HepG2 (cell line): ENCODE measurements around the gene GPR183. TPM values are rescaled to one million over a fixed set of nuclear protein-coding genes. Genes with fewer than 3 reads are reported as not detected.

Source experiments
- ATAC-seq: fragments of 200-7000 bp; cut with Tn5 transposase; 3 replicates; pipeline ENCODE4 v1.9.1; 2020; ENCODE audit warnings: mild to moderate bottlenecking, moderate library complexity
- BruUV-seq: library from RNA; stranded (reverse); fragments of 400-500 nt; replicated peaks from 2 replicates; lab custom pipeline; 2021; lab: Mats Ljungman, UMichigan
- CTCF ChIA-PET: fragments of 300-600 bp; formaldehyde crosslinking; extraction: SDS; loops from one replicate; lab custom pipeline; 2021; ENCODE audit warnings: low total read pairs, inconsistent platforms, low intra/inter-chr PET ratio; lab: Yijun Ruan, JAX
- POLR2A ChIA-PET: fragments of 350-600 bp; sonication (Branson Sonifier 250); formaldehyde crosslinking; loops from one replicate; lab custom pipeline; 2020; ENCODE audit warnings: antibody characterized with exemption, inconsistent platforms; lab: Yijun Ruan, JAX
- DNase-seq: peaks from one replicate; pipeline ENCODE4 v3.0.0-alpha.2; 2015; ENCODE audit warnings: low spot score
- FAIRE-seq: peaks from 3 replicates; lab custom pipeline; 2011; peaks lifted over from hg19 to GRCh38; lab: Jason Lieb, UNC
- H2AFZ ChIP-seq: one replicate; pipeline ENCODE4 v1.6.1; 2011; ENCODE audit warnings: low read length, inconsistent platforms
- H3K27ac ChIP-seq: fragments of 300-600 bp; 3 replicates; pipeline ENCODE4 v1.8.0; 2011; ENCODE audit warnings: mixed run types, mild to moderate bottlenecking, mixed read lengths, low read length, inconsistent platforms; ENCODE audit not compliant: insufficient read depth; ENCODE audit errors: extremely low read length
- H3K27me3 ChIP-seq, 2 experiments: fragments of 200-600 bp in 1 of 2; 2 replicates in 1 of 2; 3 replicates in 1 of 2; pipeline versions ENCODE4 v1.6.0 to v1.8.0; 2011; ENCODE audit warnings: low read length in 2 of 2, mild to moderate bottlenecking in 2 of 2, moderate library complexity in 2 of 2, inconsistent platforms in 1 of 2; ENCODE audit not compliant: insufficient read depth in 2 of 2, control insufficient read depth in 1 of 2
- H3K36me3 ChIP-seq, 2 experiments: fragments of 200-600 bp in 1 of 2; replicated peaks in 1 of 2; 2 replicates in 1 of 2; 3 replicates in 1 of 2; pipeline versions ENCODE4 v1.5.1 to v1.8.0; 2011; ENCODE audit warnings: low read length in 2 of 2, inconsistent platforms in 1 of 2; ENCODE audit not compliant: insufficient read depth in 2 of 2, control insufficient read depth in 1 of 2
- H3K4me1 ChIP-seq: 2 replicates; pipeline ENCODE4 v1.5.1; 2012; ENCODE audit warnings: low read length, inconsistent platforms; ENCODE audit not compliant: insufficient read depth
- H3K4me2 ChIP-seq: 2 replicates; pipeline ENCODE4 v1.6.0; 2011; ENCODE audit warnings: low read depth, low read length, inconsistent platforms
- H3K4me3 ChIP-seq, 3 experiments: fragments of 200-600 bp in 1 of 3; sonication (generic), shearing (Covaris generic) in 1 of 3; replicated peaks in 1 of 3; 2 replicates each; pipeline ENCODE4 v1.5.1; 2011 to 2016; ENCODE audit warnings: low read length in 3 of 3, inconsistent platforms in 2 of 3, low read depth in 2 of 3, mild to moderate bottlenecking in 2 of 3, control low read depth in 1 of 3, mixed read lengths in 1 of 3; ENCODE audit not compliant: insufficient read depth in 1 of 3
- H3K79me2 ChIP-seq: one replicate; pipeline ENCODE4 v1.6.1; 2011; ENCODE audit warnings: low read length, inconsistent platforms; ENCODE audit not compliant: insufficient read depth
- H3K9ac ChIP-seq: 2 replicates; pipeline ENCODE4 v1.6.0; 2011; ENCODE audit warnings: mild to moderate bottlenecking, low read depth, low read length, inconsistent platforms; ENCODE audit not compliant: insufficient read depth
- H3K9me3 ChIP-seq: 2 replicates; pipeline ENCODE4 v1.5.1; 2012; ENCODE audit warnings: mild to moderate bottlenecking, low read length
- H4K20me1 ChIP-seq: 2 replicates; pipeline ENCODE4 v1.6.0; 2011; ENCODE audit warnings: inconsistent platforms, mild to moderate bottlenecking, low read length, moderate library complexity; ENCODE audit not compliant: insufficient read depth
- FOXM1 ChIP-seq: sonication (generic); formaldehyde crosslinking; IDR thresholded peaks from 2 replicates; pipeline ENCODE4 v1.5.0; 2020; ENCODE audit warnings: missing genetic modification reagents
- HDAC6 ChIP-seq: fragments of 200-600 bp; sonication (generic); IDR thresholded peaks from 2 replicates; pipeline ENCODE4 v1.7.0; 2017; ENCODE audit warnings: mild to moderate bottlenecking, antibody characterized with exemption, low read length, low read depth
- SMC3 ChIP-seq: IDR thresholded peaks from 2 replicates; pipeline ENCODE4 v1.6.1; 2011; ENCODE audit warnings: low read length, improper control_type of control experiment
- STAG1 ChIP-seq: sonication (generic); formaldehyde crosslinking; IDR thresholded peaks from 2 replicates; pipeline ENCODE4 v1.4.0; 2020; ENCODE audit warnings: missing genetic modification reagents
- ZNF788 ChIP-seq: sonication (generic); formaldehyde crosslinking; IDR thresholded peaks from 2 replicates; pipeline ENCODE4 v1.5.0; 2020; ENCODE audit warnings: mild to moderate bottlenecking, missing genetic modification reagents, borderline replicate concordance
- WGBS: methylation state at CpG from one replicate; pipeline ENCODE4 v1.1.6; 2017; ENCODE audit warnings: low lambda C conversion rate; 5-methylcytosine and 5-hydroxymethylcytosine counted together
- in situ Hi-C: cut with HindIII; loops from 2 replicates; pipeline ENCODE4 v1.10.0; 2017; ENCODE audit warnings: low pct_unique_long_range_greater_than_20kb; ENCODE audit not compliant: extremely low pct_ligation_motif_present
- intact Hi-C: fragments of 100-400 bp; cut with micrococcal nuclease; formaldehyde crosslinking; loops from one replicate; pipeline ENCODE4 v1.10.0; 2022; ENCODE audit not compliant: unreplicated experiment
- polyA plus RNA-seq, 8 experiments: library from polyadenylated mRNA; depleted of rRNA in 3 of 8; stranded (reverse) in 7 of 8; unstranded in 1 of 8; fragments of >200 nt; fragmentation: Illumina TruSeq in 4 of 8; extraction: Trizol in 4 of 8; gene quantifications; 2 replicates each; pipeline versions ENCODE4 v1.2.1 to v1.2.3, GENCODE V29; 2011 to 2016; ENCODE audit warnings: low read depth in 4 of 8, missing spikeins in 1 of 8, mixed read lengths in 1 of 8; ENCODE audit not compliant: insufficient read depth in 1 of 8
- total RNA-seq, 5 experiments: library from RNA; depleted of rRNA; stranded (reverse); fragments of >200 nt; fragmentation: Illumina TruSeq; extraction: Trizol; gene quantifications; 2 replicates each; pipeline ENCODE4 v1.2.3, GENCODE V29; 2016; ENCODE audit warnings: low read depth in 1 of 5
- TF ChIP-seq, protein P1 (sequence below): sonication (generic); formaldehyde crosslinking; IDR thresholded peaks from 2 replicates; pipeline ENCODE4 v1.5.0; 2020; ENCODE audit warnings: mild to moderate bottlenecking, missing genetic modification reagents, moderate library complexity

The GPR183 gene
- total and polyA plus RNA-seq, 2 of the 13 experiments (the other 11 are each of a cell fraction or from before 2014, with no cell fraction given) = not detected

DNA sequence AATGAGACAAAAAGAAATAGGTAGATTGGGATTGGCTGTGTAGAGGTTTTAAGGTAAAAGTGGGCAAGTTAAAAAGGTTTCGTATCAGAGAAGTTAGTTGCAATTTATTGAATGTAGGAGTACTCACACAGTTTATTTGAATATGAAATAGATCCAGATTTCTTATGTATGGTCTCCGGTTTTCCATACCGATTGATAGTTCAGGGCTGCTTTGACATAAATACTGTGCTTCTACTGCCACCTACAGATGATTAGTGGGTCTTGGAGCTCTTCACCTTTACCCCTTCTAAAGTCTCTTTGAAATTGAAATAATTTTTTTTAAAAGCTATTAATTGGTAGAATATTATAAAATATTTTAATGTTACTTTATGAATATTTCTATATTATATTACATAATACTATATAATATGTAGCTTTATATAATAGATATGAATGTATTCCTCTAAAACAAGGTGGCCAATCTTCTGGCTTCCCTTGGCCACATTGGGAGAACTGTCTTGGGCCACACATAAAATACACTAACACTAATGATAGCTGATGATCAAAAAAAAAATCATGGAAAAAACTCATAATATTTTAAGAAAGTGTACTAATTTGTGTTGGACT, 41.3 kb downstream of the GPR183 start:
- CTCF ChIA-PET = interaction anchor here (0.9 to 4.0 kb wide), 3 partner anchors 65 to 89 kb away, joined by 4 to 22 read pairs (median 5); partner anchors contain the start of gene UBAC2
- H3K36me3 ChIP-seq = peaks cover 0 to 10% of the 10 kb centered on the region in 2 experiments; a peak in 3 of 5 replicates
- FAIRE-seq = no peak

More for the DNA sequence above, 41.3 kb downstream of the GPR183 start:
- Histone ChIP-seq H3K27me3 (no peaks in the 10 kb centered on the region), H3K9ac (no peak overlapping the region), H3K79me2 (no peaks in the 10 kb centered on the region), H4K20me1 (0 out of 2 replicates have a peak, but pooled peaks cover 5% of the 10 kb centered on the region), H3K27ac (no peak overlapping the region), H2AFZ (no peak overlapping the region), H3K4me3 (no peak overlapping the region), H3K9me3 (no peaks in the 10 kb centered on the region), H3K4me1 (peaks cover 16% of the 10 kb centered on the region), H3K4me2 (no peak overlapping the region)
- POLR2A ChIA-PET = interaction anchor here (1.0 kb wide), 1 partner anchor 66 kb away, joined by 3 read pairs; the partner anchor contains the start of gene UBAC2
- in situ Hi-C loops = loop anchor here (10.0 kb wide), 1 partner anchor 169 kb away; no protein-coding TSS in a partner anchor
- WGBS = 63% methylated on average over 3 of the region's 3 CpGs
- TF ChIP-seq, protein P1, sequence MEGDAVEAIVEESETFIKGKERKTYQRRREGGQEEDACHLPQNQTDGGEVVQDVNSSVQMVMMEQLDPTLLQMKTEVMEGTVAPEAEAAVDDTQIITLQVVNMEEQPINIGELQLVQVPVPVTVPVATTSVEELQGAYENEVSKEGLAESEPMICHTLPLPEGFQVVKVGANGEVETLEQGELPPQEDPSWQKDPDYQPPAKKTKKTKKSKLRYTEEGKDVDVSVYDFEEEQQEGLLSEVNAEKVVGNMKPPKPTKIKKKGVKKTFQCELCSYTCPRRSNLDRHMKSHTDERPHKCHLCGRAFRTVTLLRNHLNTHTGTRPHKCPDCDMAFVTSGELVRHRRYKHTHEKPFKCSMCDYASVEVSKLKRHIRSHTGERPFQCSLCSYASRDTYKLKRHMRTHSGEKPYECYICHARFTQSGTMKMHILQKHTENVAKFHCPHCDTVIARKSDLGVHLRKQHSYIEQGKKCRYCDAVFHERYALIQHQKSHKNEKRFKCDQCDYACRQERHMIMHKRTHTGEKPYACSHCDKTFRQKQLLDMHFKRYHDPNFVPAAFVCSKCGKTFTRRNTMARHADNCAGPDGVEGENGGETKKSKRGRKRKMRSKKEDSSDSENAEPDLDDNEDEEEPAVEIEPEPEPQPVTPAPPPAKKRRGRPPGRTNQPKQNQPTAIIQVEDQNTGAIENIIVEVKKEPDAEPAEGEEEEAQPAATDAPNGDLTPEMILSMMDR (CRISPR knock-in tag) = peak; percentile 60
- TF ChIP-seq FOXM1 (CRISPR knock-in tag) (no peak), STAG1 (CRISPR knock-in tag) (peak; percentile 65), ZNF788 (CRISPR knock-in tag) (no peak), SMC3 (peak; percentile 29; the same call in 1 of the 2 replicates), HDAC6 (no peak)
- no TSS peak for BruUV-seq
- DNase-seq (peak; percentile 46), ATAC-seq (peak; percentile 46; the same call in 1 of the 3 replicates)
- intact Hi-C loops = loop anchor here (1.0 kb wide), 2 partner anchors 70 to 90 kb away; no protein-coding TSS in a partner anchor
